Globus pallidus (tissue), 1 donor: ENCODE results near the gene SPSB4.

ENCODE experiments used
- DNase-seq: peaks from one replicate; pipeline ENCODE4 v3.0.0-alpha.2; 2015; ENCODE audit warnings: low spot score

Gene SPSB4

GRCh38 chr3:141076036-141076773, 25.1 kb downstream of the SPSB4 start:
- DNase-seq, result no peak

- DNase-seq, result peak; percentile 33
Measured at GRCh38 chr3:141076797-141077571, 25.8 kb downstream of the SPSB4 start.

GRCh38 chr3:141077631-141078030, 26.5 kb downstream of the SPSB4 start:
- no peak for DNase-seq

- no peak for DNase-seq
Measured at GRCh38 chr3:141078200-141078599, 27.1 kb downstream of the SPSB4 start.

GRCh38 chr3:141080431-141080830, 29.3 kb downstream of the SPSB4 start:
- no peak for DNase-seq

GRCh38 chr3:141081141-141081795, 30.1 kb downstream of the SPSB4 start:
- no peak for DNase-seq

GRCh38 chr3:141082064-141082463, 30.9 kb downstream of the SPSB4 start:
- DNase-seq, result no peak

- DNase-seq, result no peak
Measured at GRCh38 chr3:141083226-141083625, 32.1 kb downstream of the SPSB4 start.

- no peak for DNase-seq
Measured at GRCh38 chr3:141083836-141084649, 32.9 kb downstream of the SPSB4 start.

GRCh38 chr3:141085343-141086070, 34.4 kb downstream of the SPSB4 start:
- no peak for DNase-seq

GRCh38 chr3:141086188-141086587, 35.0 kb downstream of the SPSB4 start:
- DNase-seq, result no peak

GRCh38 chr3:141087076-141087777, 36.1 kb downstream of the SPSB4 start:
- no peak for DNase-seq

- no peak for DNase-seq
Measured at GRCh38 chr3:141087778-141088130, 36.6 kb downstream of the SPSB4 start.

GRCh38 chr3:141089339-141090152, 38.4 kb downstream of the SPSB4 start:
- DNase-seq, result no peak

GRCh38 chr3:141091426-141091825, 40.3 kb downstream of the SPSB4 start:
- DNase-seq, result no peak

- DNase-seq, result no peak
Measured at GRCh38 chr3:141092663-141093062, 41.5 kb downstream of the SPSB4 start.

GRCh38 chr3:141093397-141093796, 42.2 kb downstream of the SPSB4 start:
- no peak for DNase-seq

GRCh38 chr3:141093971-141094684, 43.0 kb downstream of the SPSB4 start:
- no peak for DNase-seq
